HepG2 (cell line): ENCODE data around the gene SIGLEC1. TPM values are rescaled to one million over a fixed set of nuclear protein-coding genes. Genes with fewer than 3 reads are reported as not detected.

ENCODE experiments used
- DNMT3B ChIP-seq: conservative IDR thresholded peaks from 2 replicates; pipeline ENCODE4 v1.6.1; 2016; ENCODE audit warnings: missing biosample characterization, control low read depth
- EP300 ChIP-seq, 3 experiments: sonication (generic) in 1 of 3; formaldehyde crosslinking in 1 of 3; IDR thresholded peaks; 2 replicates each; pipeline versions ENCODE4 v1.5.1 to v1.6.1; 2011 to 2020; ENCODE audit warnings: low read depth in 2 of 3, low read length in 2 of 3, borderline replicate concordance in 1 of 3, improper control_type of control experiment in 1 of 3, mild to moderate bottlenecking in 1 of 3, missing genetic modification reagents in 1 of 3, moderate library complexity in 1 of 3
- FOXK2 ChIP-seq: fragments of 450-650 bp; IDR thresholded peaks from 2 replicates; pipeline ENCODE4 v1.6.1; 2016
- RFXANK ChIP-seq: IDR thresholded peaks from 2 replicates; pipeline ENCODE4 v1.6.1; 2016
- SALL1 ChIP-seq: sonication (generic); formaldehyde crosslinking; IDR thresholded peaks from 2 replicates; pipeline ENCODE4 v1.8.0; 2022; ENCODE audit warnings: mild to moderate bottlenecking, missing genetic modification reagents
- ZFP90 ChIP-seq: sonication (generic); formaldehyde crosslinking; IDR thresholded peaks from 2 replicates; pipeline ENCODE4 v1.8.0; 2022; ENCODE audit warnings: missing genetic modification reagents, mild to moderate bottlenecking, inconsistent platforms, borderline replicate concordance
- ZNF878 ChIP-seq: sonication (generic); formaldehyde crosslinking; IDR thresholded peaks from 2 replicates; pipeline ENCODE4 v1.8.1; 2023; ENCODE audit warnings: mild to moderate bottlenecking, missing genetic modification reagents, moderate library complexity
- polyA plus RNA-seq, 8 experiments: library from polyadenylated mRNA; depleted of rRNA in 3 of 8; stranded (reverse) in 7 of 8; unstranded in 1 of 8; fragments of >200 nt; fragmentation: Illumina TruSeq in 4 of 8; extraction: Trizol in 4 of 8; gene quantifications; 2 replicates each; pipeline versions ENCODE4 v1.2.1 to v1.2.3, GENCODE V29; 2011 to 2016; ENCODE audit warnings: low read depth in 4 of 8, missing spikeins in 1 of 8, mixed read lengths in 1 of 8; ENCODE audit not compliant: insufficient read depth in 1 of 8
- total RNA-seq, 5 experiments: library from RNA; depleted of rRNA; stranded (reverse); fragments of >200 nt; fragmentation: Illumina TruSeq; extraction: Trizol; gene quantifications; 2 replicates each; pipeline ENCODE4 v1.2.3, GENCODE V29; 2016; ENCODE audit warnings: low read depth in 1 of 5
- TF ChIP-seq, protein P1 (sequence below): sonication (generic); formaldehyde crosslinking; IDR thresholded peaks from 2 replicates; pipeline ENCODE4 v1.8.0; 2022; ENCODE audit warnings: missing genetic modification reagents, mild to moderate bottlenecking, inconsistent platforms, borderline replicate concordance
- TF ChIP-seq, protein P2 (sequence below): sonication (generic); formaldehyde crosslinking; IDR thresholded peaks from 2 replicates; pipeline ENCODE4 v1.4.0; 2020; ENCODE audit warnings: missing genetic modification reagents
- TF ChIP-seq, protein P3 (sequence below): sonication (generic); formaldehyde crosslinking; IDR thresholded peaks from 2 replicates; pipeline ENCODE4 v1.9.0; 2022; ENCODE audit warnings: low read depth, missing genetic modification reagents
- TF ChIP-seq, protein P4 (sequence below): sonication (generic); formaldehyde crosslinking; IDR thresholded peaks from 2 replicates; pipeline ENCODE4 v1.8.0; 2023; ENCODE audit warnings: mild to moderate bottlenecking, missing genetic modification reagents
- TF ChIP-seq, protein P5 (sequence below): sonication (generic); formaldehyde crosslinking; IDR thresholded peaks from 2 replicates; pipeline ENCODE4 v1.5.0; 2020; ENCODE audit warnings: mild to moderate bottlenecking, low read depth, missing genetic modification reagents, borderline replicate concordance
- TF ChIP-seq, protein P6 (sequence below): sonication (generic); formaldehyde crosslinking; IDR thresholded peaks from 2 replicates; pipeline ENCODE4 v1.5.0; 2020; ENCODE audit warnings: missing genetic modification reagents
- TF ChIP-seq, protein P7 (sequence below): sonication (generic); formaldehyde crosslinking; conservative IDR thresholded peaks from 2 replicates; pipeline ENCODE4 v1.4.0; 2020; ENCODE audit warnings: missing genetic modification reagents

SIGLEC1 gene
- total and polyA plus RNA-seq, 2 of the 13 experiments (the other 11 are each of a cell fraction or from before 2014, with no cell fraction given) = 0.01 TPM; not detected in 1

DNA sequence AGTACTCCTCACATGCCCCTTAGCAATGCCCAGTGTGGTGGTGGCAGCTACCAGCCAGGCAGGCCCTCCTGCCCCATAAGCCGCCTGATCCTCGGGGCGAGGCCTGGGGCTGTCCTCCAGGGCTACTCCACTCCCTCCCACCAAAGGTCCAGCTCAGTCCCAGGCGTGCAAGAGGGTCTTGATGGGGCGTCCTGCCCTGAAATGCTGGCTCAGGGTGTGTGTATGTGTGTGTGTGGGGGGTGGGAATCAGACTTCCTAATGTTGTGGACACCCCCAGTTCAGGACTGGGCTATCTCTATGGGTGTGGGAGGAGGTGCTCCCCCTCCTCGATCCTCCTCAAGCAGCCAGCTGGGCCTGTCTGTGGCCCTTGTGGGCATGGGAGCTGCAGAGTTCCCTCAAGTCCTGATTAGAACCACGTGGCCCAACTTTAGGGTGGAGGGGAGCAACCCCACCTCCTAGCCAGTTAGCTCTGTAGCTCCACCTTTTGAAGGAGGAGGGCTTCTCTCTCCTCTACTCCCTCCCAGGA, 27.6 kb upstream of the SIGLEC1 start (continued):
- TF ChIP-seq, protein P1, sequence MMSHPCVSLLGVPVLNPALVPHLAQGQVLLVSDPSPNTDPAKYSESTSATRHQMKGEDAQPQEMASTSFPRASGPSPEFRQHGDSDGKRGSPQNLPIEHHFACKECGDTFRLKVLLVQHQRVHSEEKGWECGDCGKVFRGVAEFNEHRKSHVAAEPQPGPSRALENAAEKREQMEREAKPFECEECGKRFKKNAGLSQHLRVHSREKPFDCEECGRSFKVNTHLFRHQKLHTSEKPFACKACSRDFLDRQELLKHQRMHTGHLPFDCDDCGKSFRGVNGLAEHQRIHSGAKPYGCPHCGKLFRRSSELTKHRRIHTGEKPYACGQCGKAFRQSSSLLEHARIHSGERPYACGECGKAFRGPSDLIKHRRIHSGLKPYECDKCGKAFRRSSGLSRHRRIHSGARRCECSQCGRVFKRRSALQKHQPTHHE = no peak
- TF ChIP-seq EP300 (IDR thresholded peaks at IDR 0.05; ENCODE audit: low read depth in 2 of 2, low read length in 2 of 2) (no peak), EP300 (CRISPR knock-in tag; IDR thresholded peaks at IDR 0.05; ENCODE audit: borderline replicate concordance) (no peak), FOXK2 (no peak), ZNF878 (no peak), ZFP90 (CRISPR knock-in tag) (no peak), DNMT3B (CRISPR knock-in tag) (no peak), RFXANK (CRISPR knock-in tag) (no peak), SALL1 (CRISPR knock-in tag) (no peak; the same call in 1 of the 2 replicates)
- TF ChIP-seq, protein P2, sequence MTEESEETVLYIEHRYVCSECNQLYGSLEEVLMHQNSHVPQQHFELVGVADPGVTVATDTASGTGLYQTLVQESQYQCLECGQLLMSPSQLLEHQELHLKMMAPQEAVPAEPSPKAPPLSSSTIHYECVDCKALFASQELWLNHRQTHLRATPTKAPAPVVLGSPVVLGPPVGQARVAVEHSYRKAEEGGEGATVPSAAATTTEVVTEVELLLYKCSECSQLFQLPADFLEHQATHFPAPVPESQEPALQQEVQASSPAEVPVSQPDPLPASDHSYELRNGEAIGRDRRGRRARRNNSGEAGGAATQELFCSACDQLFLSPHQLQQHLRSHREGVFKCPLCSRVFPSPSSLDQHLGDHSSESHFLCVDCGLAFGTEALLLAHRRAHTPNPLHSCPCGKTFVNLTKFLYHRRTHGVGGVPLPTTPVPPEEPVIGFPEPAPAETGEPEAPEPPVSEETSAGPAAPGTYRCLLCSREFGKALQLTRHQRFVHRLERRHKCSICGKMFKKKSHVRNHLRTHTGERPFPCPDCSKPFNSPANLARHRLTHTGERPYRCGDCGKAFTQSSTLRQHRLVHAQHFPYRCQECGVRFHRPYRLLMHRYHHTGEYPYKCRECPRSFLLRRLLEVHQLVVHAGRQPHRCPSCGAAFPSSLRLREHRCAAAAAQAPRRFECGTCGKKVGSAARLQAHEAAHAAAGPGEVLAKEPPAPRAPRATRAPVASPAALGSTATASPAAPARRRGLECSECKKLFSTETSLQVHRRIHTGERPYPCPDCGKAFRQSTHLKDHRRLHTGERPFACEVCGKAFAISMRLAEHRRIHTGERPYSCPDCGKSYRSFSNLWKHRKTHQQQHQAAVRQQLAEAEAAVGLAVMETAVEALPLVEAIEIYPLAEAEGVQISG = no peak
- TF ChIP-seq, protein P3, sequence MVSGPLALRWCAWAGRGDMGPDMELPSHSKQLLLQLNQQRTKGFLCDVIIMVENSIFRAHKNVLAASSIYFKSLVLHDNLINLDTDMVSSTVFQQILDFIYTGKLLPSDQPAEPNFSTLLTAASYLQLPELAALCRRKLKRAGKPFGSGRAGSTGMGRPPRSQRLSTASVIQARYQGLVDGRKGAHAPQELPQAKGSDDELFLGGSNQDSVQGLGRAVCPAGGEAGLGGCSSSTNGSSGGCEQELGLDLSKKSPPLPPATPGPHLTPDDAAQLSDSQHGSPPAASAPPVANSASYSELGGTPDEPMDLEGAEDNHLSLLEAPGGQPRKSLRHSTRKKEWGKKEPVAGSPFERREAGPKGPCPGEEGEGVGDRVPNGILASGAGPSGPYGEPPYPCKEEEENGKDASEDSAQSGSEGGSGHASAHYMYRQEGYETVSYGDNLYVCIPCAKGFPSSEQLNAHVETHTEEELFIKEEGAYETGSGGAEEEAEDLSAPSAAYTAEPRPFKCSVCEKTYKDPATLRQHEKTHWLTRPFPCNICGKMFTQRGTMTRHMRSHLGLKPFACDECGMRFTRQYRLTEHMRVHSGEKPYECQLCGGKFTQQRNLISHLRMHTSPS (CRISPR knock-in tag) = no peak
- TF ChIP-seq, protein P4, sequence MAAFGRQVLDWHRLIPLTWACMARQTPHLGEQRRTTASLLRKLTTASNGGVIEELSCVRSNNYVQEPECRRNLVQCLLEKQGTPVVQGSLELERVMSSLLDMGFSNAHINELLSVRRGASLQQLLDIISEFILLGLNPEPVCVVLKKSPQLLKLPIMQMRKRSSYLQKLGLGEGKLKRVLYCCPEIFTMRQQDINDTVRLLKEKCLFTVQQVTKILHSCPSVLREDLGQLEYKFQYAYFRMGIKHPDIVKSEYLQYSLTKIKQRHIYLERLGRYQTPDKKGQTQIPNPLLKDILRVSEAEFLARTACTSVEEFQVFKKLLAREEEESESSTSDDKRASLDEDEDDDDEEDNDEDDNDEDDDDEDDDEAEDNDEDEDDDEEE (CRISPR knock-in tag) = no peak
- TF ChIP-seq, protein P5, sequence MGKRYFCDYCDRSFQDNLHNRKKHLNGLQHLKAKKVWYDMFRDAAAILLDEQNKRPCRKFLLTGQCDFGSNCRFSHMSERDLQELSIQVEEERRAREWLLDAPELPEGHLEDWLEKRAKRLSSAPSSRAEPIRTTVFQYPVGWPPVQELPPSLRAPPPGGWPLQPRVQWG (CRISPR knock-in tag) = no peak
- TF ChIP-seq, protein P6, sequence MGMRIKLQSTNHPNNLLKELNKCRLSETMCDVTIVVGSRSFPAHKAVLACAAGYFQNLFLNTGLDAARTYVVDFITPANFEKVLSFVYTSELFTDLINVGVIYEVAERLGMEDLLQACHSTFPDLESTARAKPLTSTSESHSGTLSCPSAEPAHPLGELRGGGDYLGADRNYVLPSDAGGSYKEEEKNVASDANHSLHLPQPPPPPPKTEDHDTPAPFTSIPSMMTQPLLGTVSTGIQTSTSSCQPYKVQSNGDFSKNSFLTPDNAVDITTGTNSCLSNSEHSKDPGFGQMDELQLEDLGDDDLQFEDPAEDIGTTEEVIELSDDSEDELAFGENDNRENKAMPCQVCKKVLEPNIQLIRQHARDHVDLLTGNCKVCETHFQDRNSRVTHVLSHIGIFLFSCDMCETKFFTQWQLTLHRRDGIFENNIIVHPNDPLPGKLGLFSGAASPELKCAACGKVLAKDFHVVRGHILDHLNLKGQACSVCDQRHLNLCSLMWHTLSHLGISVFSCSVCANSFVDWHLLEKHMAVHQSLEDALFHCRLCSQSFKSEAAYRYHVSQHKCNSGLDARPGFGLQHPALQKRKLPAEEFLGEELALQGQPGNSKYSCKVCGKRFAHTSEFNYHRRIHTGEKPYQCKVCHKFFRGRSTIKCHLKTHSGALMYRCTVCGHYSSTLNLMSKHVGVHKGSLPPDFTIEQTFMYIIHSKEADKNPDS = no peak
- TF ChIP-seq, protein P7, sequence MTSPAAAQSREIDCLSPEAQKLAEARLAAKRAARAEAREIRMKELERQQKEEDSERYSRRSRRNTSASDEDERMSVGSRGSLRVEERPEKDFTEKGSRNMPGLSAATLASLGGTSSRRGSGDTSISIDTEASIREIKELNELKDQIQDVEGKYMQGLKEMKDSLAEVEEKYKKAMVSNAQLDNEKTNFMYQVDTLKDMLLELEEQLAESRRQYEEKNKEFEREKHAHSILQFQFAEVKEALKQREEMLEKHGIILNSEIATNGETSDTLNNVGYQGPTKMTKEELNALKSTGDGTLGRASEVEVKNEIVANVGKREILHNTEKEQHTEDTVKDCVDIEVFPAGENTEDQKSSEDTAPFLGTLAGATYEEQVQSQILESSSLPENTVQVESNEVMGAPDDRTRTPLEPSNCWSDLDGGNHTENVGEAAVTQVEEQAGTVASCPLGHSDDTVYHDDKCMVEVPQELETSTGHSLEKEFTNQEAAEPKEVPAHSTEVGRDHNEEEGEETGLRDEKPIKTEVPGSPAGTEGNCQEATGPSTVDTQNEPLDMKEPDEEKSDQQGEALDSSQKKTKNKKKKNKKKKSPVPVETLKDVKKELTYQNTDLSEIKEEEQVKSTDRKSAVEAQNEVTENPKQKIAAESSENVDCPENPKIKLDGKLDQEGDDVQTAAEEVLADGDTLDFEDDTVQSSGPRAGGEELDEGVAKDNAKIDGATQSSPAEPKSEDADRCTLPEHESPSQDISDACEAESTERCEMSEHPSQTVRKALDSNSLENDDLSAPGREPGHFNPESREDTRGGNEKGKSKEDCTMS = no peak
